ENCODE data around the gene MARCHF10.
"Not testable (repeated sequence)": the region's sequence is repeated elsewhere in the genome, so short reads cannot be mapped to it uniquely, and the experiment has no call there.

The MARCHF10 gene

DNA sequence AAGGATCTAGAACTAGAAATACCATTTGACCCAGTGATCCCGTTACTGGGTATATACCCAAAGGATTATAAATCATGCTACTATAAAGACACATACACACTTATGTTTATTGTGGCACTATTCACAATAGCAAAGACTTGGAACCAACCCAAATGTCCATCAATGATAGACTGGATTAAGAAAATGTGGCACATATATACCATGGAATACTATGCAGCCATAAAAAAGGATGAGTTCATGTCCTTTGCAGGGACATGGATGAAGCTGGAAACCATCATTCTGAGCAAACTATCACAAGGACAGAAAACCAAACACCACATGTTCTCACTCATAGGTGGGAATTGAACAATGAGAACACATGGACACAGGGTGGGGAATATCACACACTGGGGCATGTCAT, 22.1 kb downstream of the MARCHF10 start:
- DNase-seq: not testable (repeated sequence)

DNA sequence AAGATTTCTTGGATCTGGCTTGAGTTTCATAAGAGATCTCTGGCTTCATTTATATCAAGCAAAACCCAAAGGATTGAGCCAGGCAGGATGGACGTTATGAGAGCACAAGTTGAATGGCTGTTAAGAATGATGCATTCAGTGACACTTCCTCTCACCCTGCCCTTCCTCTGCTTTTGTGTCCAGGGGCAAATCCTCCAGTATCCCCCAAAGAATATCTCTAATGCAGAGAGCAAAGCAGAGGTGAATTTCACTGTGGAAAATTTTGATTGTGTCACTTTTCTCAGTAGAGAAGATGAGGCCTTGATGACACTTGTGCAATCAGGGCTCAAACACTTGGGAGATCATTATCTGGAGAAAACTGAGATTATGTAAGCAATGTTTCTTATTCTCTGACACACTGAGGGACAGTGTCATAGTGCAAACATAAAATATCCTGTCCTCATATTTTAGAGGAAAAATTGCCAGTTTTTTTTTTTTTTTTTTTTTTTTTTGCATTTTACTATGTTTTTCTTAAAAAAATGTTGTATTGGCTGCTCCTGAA, 25.3 kb downstream of the MARCHF10 start:
- no peak for DNase-seq

- no peak for DNase-seq
These were observed 26.3 kb downstream of the MARCHF10 start for GRCh38 chr17:62781831-62782251.

GRCh38 chr17:62781356-62781755, 26.8 kb downstream of the MARCHF10 start:
- DNase-seq: no peak

DNA sequence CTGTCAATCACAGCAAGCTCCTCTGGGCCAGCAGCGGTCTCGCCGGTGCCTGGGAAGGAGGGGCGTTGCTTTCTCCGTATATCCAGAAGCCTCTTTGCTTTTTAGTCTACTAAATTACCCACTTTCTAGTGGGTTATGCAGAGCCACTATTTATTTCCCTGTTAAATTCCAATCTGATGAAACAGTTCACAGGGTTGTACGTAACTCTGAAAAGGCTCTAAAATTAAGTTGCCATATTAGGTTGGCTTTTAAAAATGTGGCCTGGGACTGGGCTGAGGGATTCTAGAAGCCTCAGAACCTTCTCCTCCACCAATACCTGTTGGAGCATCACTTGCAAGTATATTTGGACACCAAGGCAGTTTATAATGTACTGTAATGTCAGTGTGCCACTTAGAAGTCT, 27.2 kb downstream of the MARCHF10 start:
- no peak for DNase-seq

DNA sequence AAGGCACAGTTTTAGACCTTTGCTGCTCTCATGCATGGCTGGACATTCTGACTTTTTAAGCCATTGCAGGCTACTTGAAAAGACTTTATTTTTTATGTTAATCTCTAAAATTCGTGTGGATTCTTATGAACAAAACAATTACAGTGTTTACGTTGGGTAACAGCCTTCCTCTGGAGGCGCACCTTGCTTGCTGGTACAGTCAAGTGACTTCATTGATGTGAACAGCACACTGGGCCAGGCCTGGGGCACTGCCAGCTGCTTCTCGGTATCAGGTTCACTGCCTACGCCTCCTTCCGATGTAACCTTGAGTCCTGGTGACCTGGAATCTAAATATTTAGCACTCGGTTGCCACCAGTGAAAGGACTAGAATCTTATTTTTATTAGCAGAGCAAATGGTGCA, 27.8 kb downstream of the MARCHF10 start:
- no peak for DNase-seq

- peak; percentile 77 for DNase-seq
These were observed 29.0 kb downstream of the MARCHF10 start for GRCh38 chr17:62778990-62779681.

DNA sequence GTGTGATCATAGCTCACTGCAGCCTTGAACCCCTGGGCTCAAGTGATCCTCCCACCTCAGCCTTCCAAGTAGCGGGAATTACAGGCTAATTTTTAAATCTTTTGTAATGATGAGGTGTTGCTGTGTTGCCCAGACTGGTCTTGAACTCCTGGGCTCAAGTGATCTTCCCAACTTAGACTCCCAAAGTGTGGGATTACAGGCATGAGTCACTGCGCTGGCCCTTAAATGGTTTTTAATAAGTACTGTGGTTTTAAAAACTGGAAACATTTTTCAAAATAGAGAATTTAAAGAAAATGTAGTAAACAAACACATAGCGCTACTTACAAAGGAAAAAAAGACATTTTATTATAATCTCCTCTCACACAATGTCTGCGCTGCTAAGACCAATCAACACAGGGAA, 32.2 kb downstream of the MARCHF10 start:
- DNase-seq: no peak

DNA sequence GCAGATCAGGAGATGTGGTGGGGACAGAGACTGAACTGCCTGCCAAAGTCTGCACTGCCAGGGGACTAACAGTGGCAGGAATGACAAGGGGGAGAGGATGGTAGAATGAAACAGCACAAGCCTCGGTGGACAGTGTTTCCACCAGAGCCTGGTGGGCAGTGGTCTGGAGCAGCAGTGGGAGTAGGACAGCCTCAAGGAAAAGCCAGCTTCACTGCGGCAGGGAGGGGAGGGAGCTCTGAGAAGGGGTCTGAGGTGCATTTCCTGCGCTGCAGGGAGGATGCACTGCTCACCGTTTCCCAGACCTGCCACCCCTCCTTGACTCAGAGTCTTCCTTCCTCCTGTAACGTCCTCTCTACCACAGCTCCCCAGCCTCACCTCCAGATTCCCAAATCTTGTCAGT, 33.8 kb downstream of the MARCHF10 start:
- no peak for DNase-seq

DNA sequence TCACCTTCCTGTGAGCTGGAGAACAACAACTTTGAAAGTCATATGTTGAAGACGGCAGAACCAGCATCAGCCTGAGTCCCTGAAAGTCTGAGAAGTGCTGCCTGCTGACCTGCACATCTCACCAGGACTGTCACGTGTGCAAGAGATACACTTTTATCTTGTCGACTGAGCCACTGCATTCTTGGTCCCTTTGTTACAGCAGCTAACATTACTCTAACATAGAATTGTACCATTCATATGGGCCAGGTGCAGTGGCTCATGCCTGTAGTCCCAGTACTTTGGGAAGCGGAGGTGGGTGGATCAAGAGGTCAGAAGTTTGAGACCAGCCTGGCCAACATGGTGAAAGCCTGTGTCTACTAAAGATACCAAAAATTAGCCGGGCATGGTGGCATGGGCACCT, 40.1 kb downstream of the MARCHF10 start:
- DNase-seq: no peak

DNA sequence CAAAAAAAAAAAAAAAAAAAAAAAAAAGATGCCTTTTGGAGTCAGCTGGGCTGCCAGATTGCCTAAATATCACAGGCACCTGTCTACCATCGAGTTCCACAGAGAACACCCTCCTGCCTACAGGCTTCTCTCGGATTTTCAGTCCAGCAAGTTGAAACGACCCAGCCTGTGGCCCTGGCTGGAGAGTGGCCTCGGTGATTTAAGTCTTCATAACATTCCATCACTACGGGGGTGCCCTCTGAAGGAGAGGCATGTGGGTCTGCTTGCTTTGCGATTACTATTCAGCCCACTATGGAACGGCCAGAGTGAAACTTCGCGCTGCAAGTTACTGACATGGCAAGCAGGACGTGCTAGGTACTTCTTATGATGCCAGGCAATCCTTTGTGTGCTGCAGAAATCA, 42.8 kb downstream of the MARCHF10 start:
- no peak for DNase-seq

DNA sequence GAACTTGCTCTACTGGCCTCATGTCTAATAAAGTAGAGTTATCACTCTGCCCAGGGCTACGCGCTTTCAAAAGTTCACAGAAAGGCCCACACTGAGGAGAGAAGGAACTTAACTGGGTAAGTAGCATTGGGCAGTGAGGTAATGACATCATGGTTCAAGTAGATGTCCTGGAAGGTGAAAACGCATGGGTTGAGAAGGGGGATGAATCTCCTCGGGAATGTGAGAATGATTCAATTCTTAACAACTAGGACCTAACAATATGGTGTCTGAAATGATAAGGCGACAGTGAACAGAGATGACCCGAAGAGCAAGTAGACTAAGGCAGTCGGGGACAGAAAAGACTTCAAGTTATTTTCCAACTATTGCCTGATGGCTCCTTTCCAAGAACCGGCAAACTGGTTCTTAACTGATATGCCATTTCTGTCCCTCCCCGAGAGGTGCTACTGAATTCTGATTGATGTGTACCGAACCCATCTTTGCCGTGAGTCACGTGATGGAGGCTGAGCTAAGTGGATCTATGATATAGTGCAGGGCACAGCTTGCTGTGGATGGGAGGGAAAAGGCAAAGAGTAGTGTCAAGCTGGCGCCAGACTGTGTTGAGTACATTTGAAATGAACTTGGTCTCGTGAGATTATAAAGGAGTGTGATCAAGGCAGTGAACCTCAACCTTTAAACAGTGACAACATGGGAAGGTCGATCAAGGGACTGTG, 44.1 kb downstream of the MARCHF10 start:
- DNase-seq: no peak

DNA sequence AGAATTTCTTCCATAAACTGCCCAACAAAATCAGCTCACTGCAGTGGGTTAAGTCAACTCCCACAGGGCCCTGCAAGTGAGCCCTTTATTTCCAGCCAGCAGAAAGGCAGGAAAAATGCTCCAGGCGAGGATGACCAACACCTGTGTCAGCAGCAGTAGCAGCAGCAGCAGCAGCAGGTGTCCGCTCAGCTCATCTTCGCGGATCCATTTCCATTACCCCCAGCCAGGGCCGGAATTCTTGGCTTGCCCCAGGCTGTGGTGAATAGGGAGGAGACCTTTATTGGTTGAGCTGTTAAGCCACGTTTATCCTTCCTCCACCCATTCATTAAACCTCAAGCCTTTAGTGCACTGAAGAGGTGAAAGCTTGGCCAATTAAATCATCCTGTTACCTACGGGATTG, 46.2 kb downstream of the MARCHF10 start:
- peak; percentile 73 for DNase-seq

- DNase-seq: no peak
These were observed 47.2 kb downstream of the MARCHF10 start for GRCh38 chr17:62760945-62761267.

- no peak for DNase-seq
These were observed 47.8 kb downstream of the MARCHF10 start for GRCh38 chr17:62760059-62760944.

DNA sequence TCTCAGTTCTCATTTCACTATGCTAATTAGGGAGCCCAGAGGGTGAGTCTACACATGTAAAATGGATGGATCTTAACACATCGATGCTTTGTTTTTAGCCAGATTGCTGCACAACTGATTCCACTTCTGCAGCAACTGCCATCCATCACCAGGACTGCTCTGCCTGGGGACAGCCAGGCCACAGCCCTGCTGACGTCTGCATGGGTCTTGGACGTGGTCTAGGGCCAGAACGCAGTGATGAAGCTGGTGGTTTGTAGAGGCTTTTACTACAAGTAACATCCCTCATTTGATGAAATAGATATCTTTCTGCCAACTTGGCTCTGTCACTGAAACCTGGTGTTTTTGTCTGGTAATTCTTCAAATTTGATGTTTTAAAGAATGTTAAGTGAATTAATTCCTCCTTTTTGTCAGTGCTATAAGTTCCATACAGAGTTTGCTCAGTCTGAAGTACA, 50.6 kb downstream of the MARCHF10 start:
- no peak for DNase-seq

GRCh38 chr17:62756198-62756597, 51.9 kb downstream of the MARCHF10 start:
- no peak for DNase-seq

GRCh38 chr17:62755141-62755851, 52.8 kb downstream of the MARCHF10 start:
- no peak for DNase-seq

GRCh38 chr17:62754631-62755030, 53.5 kb downstream of the MARCHF10 start:
- no peak for DNase-seq

GRCh38 chr17:62753562-62753961, 54.6 kb downstream of the MARCHF10 start:
- no peak for DNase-seq

GRCh38 chr17:62751060-62751691, 56.9 kb downstream of the MARCHF10 start:
- DNase-seq: no peak

DNA sequence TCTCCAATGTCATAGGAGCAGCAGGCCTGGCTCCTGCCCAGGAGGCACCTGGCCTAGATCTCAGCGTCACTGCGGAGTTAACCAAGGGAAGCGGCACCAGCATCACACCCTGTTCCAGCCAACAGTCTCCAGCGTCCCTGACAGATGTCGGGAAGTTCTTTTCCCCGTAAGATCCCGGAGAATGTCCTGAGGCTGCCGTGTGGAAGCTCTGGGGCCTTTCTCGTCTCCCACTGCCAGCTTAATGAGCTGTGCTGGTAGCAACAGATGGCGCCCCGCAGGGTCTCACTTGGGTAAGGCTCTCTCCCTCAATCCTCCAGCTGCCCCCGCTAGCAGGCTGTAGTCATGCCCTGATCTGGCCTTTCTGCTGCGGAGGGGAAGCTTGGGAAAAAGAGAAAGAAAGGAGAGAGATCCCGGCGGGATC, 57.5 kb downstream of the MARCHF10 start:
- peak; percentile 9 for DNase-seq

All from NCI-H146 (cell line).